ENCODE results near the gene PVALEF.

- TF ChIP-seq CTCF (IDR thresholded peaks at IDR 0.05; ENCODE audit: control extremely low read depth in 1 of 3, insufficient read depth in 1 of 3, low read depth in 1 of 3, low read length in 3 of 3) (no peak), ZNF274 (IDR thresholded peaks at IDR 0.05; ENCODE audit: borderline replicate concordance, extremely low read depth, low read length) (no peak), BRCA1 (IDR thresholded peaks at IDR 0.05; ENCODE audit: low read depth, low read length) (no peak), NRF1 (IDR thresholded peaks at IDR 0.05; ENCODE audit: low read depth, low read length) (no peak), ATF3 (IDR thresholded peaks at IDR 0.05; ENCODE audit: insufficient read depth, low read depth, low read length) (no peak), KDM1A (IDR thresholded peaks at IDR 0.05; ENCODE audit: borderline replicate concordance, low read length) (no peak), POLR2A (IDR thresholded peaks at IDR 0.05; ENCODE audit: control extremely low read depth in 1 of 2, low read depth in 2 of 2, low read length in 2 of 2) (no peak), POLR2AphosphoS5 (IDR thresholded peaks at IDR 0.05; ENCODE audit: low read depth, low read length) (no peak), MAX (IDR thresholded peaks at IDR 0.05) (no peak), CEBPB (IDR thresholded peaks at IDR 0.05; ENCODE audit: low read depth, low read length) (no peak), EZH2 (IDR thresholded peaks at IDR 0.05; ENCODE audit: low read depth, low read length, severe bottlenecking) (no peak)
Observed at GRCh38 chr17:81169870-81170309, 4.6 kb downstream of the PVALEF start.
